RPMI7951 (cell line): ENCODE results near the gene BBS4. TPM values are rescaled to one million over a fixed set of nuclear protein-coding genes. Genes with fewer than 3 reads are reported as not detected.

Experiments
- total RNA-seq: library from RNA; depleted of rRNA; stranded (reverse); fragments of >200 nt; shearing (Covaris generic); gene quantifications from 2 replicates; pipeline ENCODE4 v1.2.3, GENCODE V29; 2014; rRNA removed

Gene BBS4
- total RNA-seq, 1 experiment from 2014 or later = 26.7 TPM

Other genes with a start within 250 kb of the BBS4 start
- gene ARIH1, start 211.9 kb upstream of the BBS4 start, total RNA-seq = 16.7 and 29.6 TPM in 2 replicates
- gene GOLGA6B, start 31.5 kb upstream of the BBS4 start, total RNA-seq = not detected in 2 replicates
- not detected in 2 replicates for gene HIGD2B, start within 50 bp of the BBS4 start, total RNA-seq
- 74.2 and 76.3 TPM in 2 replicates for gene ADPGK, start 97.6 kb downstream of the BBS4 start, total RNA-seq